GM12873 (cell line): ENCODE results near the gene SVBP.

ENCODE experiments used
- CTCF ChIP-seq: IDR thresholded peaks from 2 replicates; pipeline ENCODE4 v1.5.1; 2012; ENCODE audit warnings: low read depth, mild to moderate bottlenecking, moderate library complexity, low read length, control low read depth; ENCODE audit not compliant: insufficient read depth; ENCODE audit errors: missing control alignments

SVBP gene

GRCh38 chr1:42846257-42847110 lies 29.3 kb upstream of the SVBP start, which contains the start of gene ZNF691:
Gene ZNF691, plus strand, starts transcription at chr1:42846613. Its CDS starts 3,046 bp downstream, at chr1:42849659.
- TF ChIP-seq CTCF: peak; percentile 40

GRCh38 chr1:42845866-42846256 lies 28.7 kb upstream of the SVBP start:
- TF ChIP-seq CTCF: no peak

- no peak for TF ChIP-seq CTCF
Measured at GRCh38 chr1:42845193-42845592, 28.0 kb upstream of the SVBP start.

GRCh38 chr1:42844592-42845140 lies 27.5 kb upstream of the SVBP start:
- TF ChIP-seq CTCF: no peak

GRCh38 chr1:42841440-42842147 lies 24.4 kb upstream of the SVBP start:
- no peak for TF ChIP-seq CTCF

DNA sequence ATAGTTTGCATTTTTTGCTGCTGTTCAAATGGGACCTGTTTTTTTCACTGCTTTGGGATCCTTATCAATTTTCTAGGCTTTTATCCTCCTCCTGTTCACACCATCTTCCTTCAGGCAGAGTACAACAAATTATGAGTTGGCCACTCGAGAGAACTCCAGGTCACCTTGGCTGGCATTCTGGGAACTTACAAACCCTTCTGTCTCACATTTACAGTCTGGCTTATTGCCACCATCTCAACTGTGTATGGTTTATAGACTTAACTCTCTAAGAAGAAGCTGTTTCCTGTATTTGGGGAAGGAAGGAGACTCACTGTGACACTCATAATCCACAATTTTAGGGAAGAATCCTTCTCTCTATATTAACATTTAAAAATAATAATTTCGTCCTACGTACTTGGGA lies 23.8 kb upstream of the SVBP start:
- TF ChIP-seq CTCF: no peak
